RWPE2 (cell line): ENCODE data around the gene DSCAML1.
A peak's percentile ranks its signal among the peaks of the same experiment; 100 is the strongest.

Experiments used
- ATAC-seq: fragments of 200-7000 bp; cut with Tn5 transposase; 3 replicates; pipeline ENCODE4 v1.9.1; 2021; ENCODE audit warnings: low read depth
- DNase-seq: peaks from one replicate; pipeline ENCODE4 v3.0.0-alpha.2; 2020; ENCODE audit warnings: low spot score
- H3K27ac ChIP-seq: fragments of 450-650 bp; 2 replicates; pipeline ENCODE4 v1.5.1; 2017; ENCODE audit warnings: mild to moderate bottlenecking; ENCODE audit not compliant: poor library complexity, severe bottlenecking
- H3K27me3 ChIP-seq: fragments of 250-450 bp; sonication (Bioruptor Pico); 2 replicates; pipeline ENCODE4 v1.5.1; 2021; ENCODE audit warnings: mild to moderate bottlenecking, moderate library complexity; ENCODE audit not compliant: insufficient read depth, poor library complexity, severe bottlenecking
- H3K36me3 ChIP-seq: fragments of 250-450 bp; sonication (Bioruptor Pico); 2 replicates; pipeline ENCODE4 v1.5.1; 2020; ENCODE audit warnings: low read depth, mild to moderate bottlenecking, moderate library complexity
- H3K4me1 ChIP-seq: fragments of 250-450 bp; sonication (Bioruptor Pico); 2 replicates; pipeline ENCODE4 v1.5.1; 2021; ENCODE audit warnings: mild to moderate bottlenecking, moderate library complexity; ENCODE audit not compliant: insufficient read depth, poor library complexity, severe bottlenecking
- H3K4me3 ChIP-seq: fragments of 250-450 bp; sonication (Bioruptor Pico); 2 replicates; pipeline ENCODE4 v1.5.1; 2021; ENCODE audit warnings: mild to moderate bottlenecking, moderate library complexity; ENCODE audit not compliant: severe bottlenecking
- H3K9me3 ChIP-seq: fragments of 250-450 bp; sonication (Bioruptor Pico); 2 replicates; pipeline ENCODE4 v1.5.1; 2021; ENCODE audit warnings: mild to moderate bottlenecking, moderate library complexity; ENCODE audit not compliant: severe bottlenecking
- CTCF ChIP-seq: fragments of 450-650 bp; IDR thresholded peaks from one replicate; pipeline ENCODE4 v1.5.1; 2017; ENCODE audit warnings: mild to moderate bottlenecking, moderate library complexity; ENCODE audit not compliant: poor library complexity, severe bottlenecking

DSCAML1 gene

GRCh38 chr11:117481036-117481435 is 316.0 kb downstream of the DSCAML1 start:
- Histone ChIP-seq H3K36me3 (no peaks in the 10 kb centered on the region), H3K4me3 (no peak overlapping the region), H3K9me3 (no peaks in the 10 kb centered on the region), H3K27ac (no peak overlapping the region), H3K4me1 (no peaks in the 10 kb centered on the region), H3K27me3 (peaks cover 2% of the 10 kb centered on the region)
- no peak for ATAC-seq
- no peak for TF ChIP-seq CTCF
- no peak for DNase-seq

GRCh38 chr11:117480221-117480620 is 316.8 kb downstream of the DSCAML1 start:
- ATAC-seq = no peak
- no peak for TF ChIP-seq CTCF
- H3K27ac ChIP-seq = no peak overlapping the region
- no peaks in the 10 kb centered on the region for H3K4me1 ChIP-seq
- H3K9me3 ChIP-seq = no peaks in the 10 kb centered on the region
- peaks cover 2% of the 10 kb centered on the region for H3K27me3 ChIP-seq
- no peaks in the 10 kb centered on the region for H3K36me3 ChIP-seq
- DNase-seq = no peak
- no peak overlapping the region for H3K4me3 ChIP-seq

GRCh38 chr11:117479372-117479771 is 317.6 kb downstream of the DSCAML1 start:
- Histone ChIP-seq H3K4me3 (no peak overlapping the region), H3K27ac (no peak overlapping the region), H3K36me3 (no peaks in the 10 kb centered on the region), H3K4me1 (no peaks in the 10 kb centered on the region), H3K9me3 (no peaks in the 10 kb centered on the region), H3K27me3 (peaks cover 2% of the 10 kb centered on the region)
- no peak for ATAC-seq
- no peak for DNase-seq
- TF ChIP-seq CTCF = no peak

GRCh38 chr11:117478926-117479325 is 318.1 kb downstream of the DSCAML1 start:
- Histone ChIP-seq H3K9me3 (no peaks in the 10 kb centered on the region), H3K4me3 (no peak overlapping the region), H3K27me3 (peaks cover 2% of the 10 kb centered on the region), H3K36me3 (no peaks in the 10 kb centered on the region), H3K4me1 (no peaks in the 10 kb centered on the region), H3K27ac (no peak overlapping the region)
- DNase-seq = peak; percentile 32
- no peak for TF ChIP-seq CTCF
- no peak for ATAC-seq

- no peaks in the 10 kb centered on the region for H3K4me1 ChIP-seq
- no peak overlapping the region for H3K27ac ChIP-seq
- no peak overlapping the region for H3K4me3 ChIP-seq
- ATAC-seq = no peak
- no peaks in the 10 kb centered on the region for H3K36me3 ChIP-seq
- H3K27me3 ChIP-seq = peaks cover 2% of the 10 kb centered on the region
- peak; percentile 24 for DNase-seq
- H3K9me3 ChIP-seq = no peaks in the 10 kb centered on the region
- no peak for TF ChIP-seq CTCF
Observed at GRCh38 chr11:117478126-117478860, 318.7 kb downstream of the DSCAML1 start.
